Panc1 (cell line): Measurements from ENCODE around the gene IKZF3.
"Not testable (repeated sequence)": the region's sequence is repeated elsewhere in the genome, so short reads cannot be mapped to it uniquely, and the experiment has no call there.

Source experiments
- POLR2AphosphoS5 ChIP-seq: IDR thresholded peaks from 2 replicates; pipeline ENCODE4 v1.6.1; 2012; ENCODE audit warnings: mild to moderate bottlenecking, low read depth, low read length, moderate library complexity
- TF ChIP-seq, protein P1 (sequence below): fragments of 450-650 bp; IDR thresholded peaks from 2 replicates; pipeline ENCODE4 v1.5.1; 2017; ENCODE audit warnings: mild to moderate bottlenecking

DNA sequence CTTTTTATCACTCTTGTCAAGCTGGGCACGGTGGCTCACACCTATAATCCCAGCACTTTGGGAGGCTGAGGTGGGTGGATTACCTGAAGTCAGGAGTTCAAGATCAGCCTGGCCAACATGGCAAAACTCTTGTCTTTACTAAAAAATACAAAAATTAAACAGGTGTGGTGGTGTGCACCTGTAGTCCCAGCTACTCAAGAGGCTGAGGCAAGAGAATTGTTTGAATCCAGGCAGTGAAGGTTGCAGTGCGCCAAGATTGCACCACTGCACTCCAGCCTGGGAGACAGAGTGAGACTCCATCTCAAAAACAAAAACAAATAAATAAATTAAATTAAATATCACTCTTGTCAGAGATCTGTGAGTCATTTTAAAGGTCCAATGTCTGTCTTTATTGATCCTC is 37.9 kb upstream of the IKZF3 start:
- TF ChIP-seq, protein P1, sequence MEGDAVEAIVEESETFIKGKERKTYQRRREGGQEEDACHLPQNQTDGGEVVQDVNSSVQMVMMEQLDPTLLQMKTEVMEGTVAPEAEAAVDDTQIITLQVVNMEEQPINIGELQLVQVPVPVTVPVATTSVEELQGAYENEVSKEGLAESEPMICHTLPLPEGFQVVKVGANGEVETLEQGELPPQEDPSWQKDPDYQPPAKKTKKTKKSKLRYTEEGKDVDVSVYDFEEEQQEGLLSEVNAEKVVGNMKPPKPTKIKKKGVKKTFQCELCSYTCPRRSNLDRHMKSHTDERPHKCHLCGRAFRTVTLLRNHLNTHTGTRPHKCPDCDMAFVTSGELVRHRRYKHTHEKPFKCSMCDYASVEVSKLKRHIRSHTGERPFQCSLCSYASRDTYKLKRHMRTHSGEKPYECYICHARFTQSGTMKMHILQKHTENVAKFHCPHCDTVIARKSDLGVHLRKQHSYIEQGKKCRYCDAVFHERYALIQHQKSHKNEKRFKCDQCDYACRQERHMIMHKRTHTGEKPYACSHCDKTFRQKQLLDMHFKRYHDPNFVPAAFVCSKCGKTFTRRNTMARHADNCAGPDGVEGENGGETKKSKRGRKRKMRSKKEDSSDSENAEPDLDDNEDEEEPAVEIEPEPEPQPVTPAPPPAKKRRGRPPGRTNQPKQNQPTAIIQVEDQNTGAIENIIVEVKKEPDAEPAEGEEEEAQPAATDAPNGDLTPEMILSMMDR, result not testable (repeated sequence)
- not testable (repeated sequence) for TF ChIP-seq POLR2AphosphoS5
